ENCODE data around the gene CYP26C1. TPM values are rescaled to one million over a fixed set of nuclear protein-coding genes. Genes with fewer than 3 reads are reported as not detected.

The CYP26C1 gene
- total RNA-seq, 1 experiment from 2014 or later, result 0.09 TPM

DNA sequence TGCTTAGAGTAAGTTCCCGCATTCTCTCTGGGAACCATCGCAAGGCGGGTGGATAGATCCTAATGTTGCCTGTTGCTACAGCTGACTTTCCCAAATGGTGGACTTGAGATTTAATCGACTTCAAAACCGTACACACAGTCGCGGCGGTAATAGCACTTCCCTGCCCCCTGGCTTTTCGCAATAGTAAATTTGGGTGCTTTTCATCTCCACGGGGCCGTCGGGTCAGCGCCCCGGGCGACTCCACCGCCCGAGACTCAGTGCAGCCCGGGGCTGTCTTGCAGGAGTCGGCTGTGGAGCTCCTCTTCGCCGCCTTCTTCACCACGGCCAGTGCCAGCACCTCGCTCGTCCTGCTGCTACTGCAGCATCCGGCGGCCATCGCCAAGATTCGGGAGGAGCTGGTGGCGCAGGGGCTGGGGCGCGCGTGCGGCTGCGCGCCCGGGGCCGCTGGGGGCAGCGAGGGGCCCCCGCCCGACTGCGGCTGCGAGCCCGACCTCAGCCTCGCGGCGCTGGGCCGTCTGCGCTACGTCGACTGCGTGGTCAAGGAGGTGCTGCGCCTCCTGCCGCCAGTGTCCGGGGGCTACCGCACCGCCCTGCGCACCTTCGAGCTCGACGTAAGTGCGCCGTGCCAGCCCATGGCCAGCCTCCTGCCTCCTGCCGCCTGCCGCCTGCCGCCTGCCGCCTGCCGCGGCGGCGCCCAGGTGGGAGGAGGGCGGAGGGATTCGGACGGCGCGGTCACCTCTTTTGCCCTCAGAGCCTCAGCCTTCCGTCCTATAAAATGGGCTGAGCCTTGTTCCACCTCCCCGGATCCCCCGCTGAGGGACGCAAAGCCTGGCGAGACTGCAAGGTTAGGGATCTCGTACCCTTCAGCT is 5.3 kb downstream of the CYP26C1 start:
- H3K36me3 Mint-ChIP-seq (ENCODE audit: insufficient read depth, unreplicated experiment), result peaks cover 6% of the 10 kb centered on the region
- peak overlapping the region; percentile 51 for H3K4me3 Mint-ChIP-seq (ENCODE audit: unreplicated experiment)
- Histone ChIP-seq H3K9me3 (no peaks in the 10 kb centered on the region), H3K4me1 (0 out of 2 replicates have a peak, but pooled peaks cover 3% of the 10 kb centered on the region), H3K4me3 (ENCODE audit: low read depth, low read length) (peak overlapping the region; percentile 35), H3K36me3 (ENCODE audit: control insufficient read depth, insufficient read depth, low read length) (no peaks in the 10 kb centered on the region), H3K27me3 (replicated peaks; ENCODE audit: control insufficient read depth, insufficient read depth, low read length) (peaks cover 3% of the 10 kb centered on the region; the same call in 1 of the 2 replicates)
- TF ChIP-seq, protein P1, sequence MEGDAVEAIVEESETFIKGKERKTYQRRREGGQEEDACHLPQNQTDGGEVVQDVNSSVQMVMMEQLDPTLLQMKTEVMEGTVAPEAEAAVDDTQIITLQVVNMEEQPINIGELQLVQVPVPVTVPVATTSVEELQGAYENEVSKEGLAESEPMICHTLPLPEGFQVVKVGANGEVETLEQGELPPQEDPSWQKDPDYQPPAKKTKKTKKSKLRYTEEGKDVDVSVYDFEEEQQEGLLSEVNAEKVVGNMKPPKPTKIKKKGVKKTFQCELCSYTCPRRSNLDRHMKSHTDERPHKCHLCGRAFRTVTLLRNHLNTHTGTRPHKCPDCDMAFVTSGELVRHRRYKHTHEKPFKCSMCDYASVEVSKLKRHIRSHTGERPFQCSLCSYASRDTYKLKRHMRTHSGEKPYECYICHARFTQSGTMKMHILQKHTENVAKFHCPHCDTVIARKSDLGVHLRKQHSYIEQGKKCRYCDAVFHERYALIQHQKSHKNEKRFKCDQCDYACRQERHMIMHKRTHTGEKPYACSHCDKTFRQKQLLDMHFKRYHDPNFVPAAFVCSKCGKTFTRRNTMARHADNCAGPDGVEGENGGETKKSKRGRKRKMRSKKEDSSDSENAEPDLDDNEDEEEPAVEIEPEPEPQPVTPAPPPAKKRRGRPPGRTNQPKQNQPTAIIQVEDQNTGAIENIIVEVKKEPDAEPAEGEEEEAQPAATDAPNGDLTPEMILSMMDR (IDR thresholded peaks at IDR 0.05; ENCODE audit: insufficient read depth in 1 of 2, low read depth in 1 of 2, low read length in 1 of 2, severe bottlenecking in 1 of 2, unreplicated experiment in 1 of 2), result no peak
- BruUV-seq (replicated peaks), result no TSS peak
- no peaks in the 10 kb centered on the region for H3K9me3 Mint-ChIP-seq (ENCODE audit: unreplicated experiment)
- CTCF ChIA-PET, result interaction anchor here (1.4 kb wide), 1 partner anchor 31 kb away, joined by 4 read pairs; no protein-coding TSS in a partner anchor
- peaks cover 14% of the 10 kb centered on the region for H3K27me3 Mint-ChIP-seq (ENCODE audit: insufficient read depth, unreplicated experiment)
- H3K27ac Mint-ChIP-seq (ENCODE audit: unreplicated experiment), result no peak overlapping the region
- POLR2A ChIA-PET, result interaction anchor here (0.6 kb wide), 1 partner anchor 119 kb away, joined by 3 read pairs; no protein-coding TSS in a partner anchor
- intact Hi-C loops (cut with micrococcal nuclease; ENCODE audit: unreplicated experiment), result loop anchor here (5.0 kb wide), 1 partner anchor 59 kb away; no protein-coding TSS in a partner anchor
- DNase-seq, result peak in 1 of 2 experiments; percentile 50
- H3K4me1 Mint-ChIP-seq (ENCODE audit: low read depth, unreplicated experiment), result no peaks in the 10 kb centered on the region

GRCh38 chr10:93066544-93066913 is 5.9 kb downstream of the CYP26C1 start:
- no peak overlapping the region for H3K4me3 ChIP-seq (ENCODE audit: low read depth, low read length)
- H3K9me3 ChIP-seq, result no peaks in the 10 kb centered on the region
- no peak overlapping the region for H3K27ac Mint-ChIP-seq (ENCODE audit: unreplicated experiment)
- BruUV-seq (replicated peaks), result no TSS peak
- peaks cover 14% of the 10 kb centered on the region for H3K27me3 Mint-ChIP-seq (ENCODE audit: insufficient read depth, unreplicated experiment)
- no peak for DNase-seq
- intact Hi-C loops (cut with micrococcal nuclease; ENCODE audit: unreplicated experiment), result loop anchor here (5.0 kb wide), 1 partner anchor 59 kb away; no protein-coding TSS in a partner anchor
- POLR2A ChIA-PET, result no interaction called here
- CTCF ChIA-PET, result no interaction called here
- H3K27me3 ChIP-seq (replicated peaks; ENCODE audit: control insufficient read depth, insufficient read depth, low read length), result peaks cover 3% of the 10 kb centered on the region; the same call in 1 of the 2 replicates
- no peaks in the 10 kb centered on the region for H3K4me1 Mint-ChIP-seq (ENCODE audit: low read depth, unreplicated experiment)
- peak overlapping the region; percentile 5 for H3K4me3 Mint-ChIP-seq (ENCODE audit: unreplicated experiment)
- 0 out of 2 replicates have a peak, but pooled peaks cover 3% of the 10 kb centered on the region for H3K4me1 ChIP-seq
- TF ChIP-seq, protein P1 (IDR thresholded peaks at IDR 0.05; ENCODE audit: insufficient read depth in 1 of 2, low read depth in 1 of 2, low read length in 1 of 2, severe bottlenecking in 1 of 2, unreplicated experiment in 1 of 2), result no peak
- H3K36me3 Mint-ChIP-seq (ENCODE audit: insufficient read depth, unreplicated experiment), result peaks cover 6% of the 10 kb centered on the region
- H3K9me3 Mint-ChIP-seq (ENCODE audit: unreplicated experiment), result no peaks in the 10 kb centered on the region
- H3K36me3 ChIP-seq (ENCODE audit: control insufficient read depth, insufficient read depth, low read length), result no peaks in the 10 kb centered on the region

DNA sequence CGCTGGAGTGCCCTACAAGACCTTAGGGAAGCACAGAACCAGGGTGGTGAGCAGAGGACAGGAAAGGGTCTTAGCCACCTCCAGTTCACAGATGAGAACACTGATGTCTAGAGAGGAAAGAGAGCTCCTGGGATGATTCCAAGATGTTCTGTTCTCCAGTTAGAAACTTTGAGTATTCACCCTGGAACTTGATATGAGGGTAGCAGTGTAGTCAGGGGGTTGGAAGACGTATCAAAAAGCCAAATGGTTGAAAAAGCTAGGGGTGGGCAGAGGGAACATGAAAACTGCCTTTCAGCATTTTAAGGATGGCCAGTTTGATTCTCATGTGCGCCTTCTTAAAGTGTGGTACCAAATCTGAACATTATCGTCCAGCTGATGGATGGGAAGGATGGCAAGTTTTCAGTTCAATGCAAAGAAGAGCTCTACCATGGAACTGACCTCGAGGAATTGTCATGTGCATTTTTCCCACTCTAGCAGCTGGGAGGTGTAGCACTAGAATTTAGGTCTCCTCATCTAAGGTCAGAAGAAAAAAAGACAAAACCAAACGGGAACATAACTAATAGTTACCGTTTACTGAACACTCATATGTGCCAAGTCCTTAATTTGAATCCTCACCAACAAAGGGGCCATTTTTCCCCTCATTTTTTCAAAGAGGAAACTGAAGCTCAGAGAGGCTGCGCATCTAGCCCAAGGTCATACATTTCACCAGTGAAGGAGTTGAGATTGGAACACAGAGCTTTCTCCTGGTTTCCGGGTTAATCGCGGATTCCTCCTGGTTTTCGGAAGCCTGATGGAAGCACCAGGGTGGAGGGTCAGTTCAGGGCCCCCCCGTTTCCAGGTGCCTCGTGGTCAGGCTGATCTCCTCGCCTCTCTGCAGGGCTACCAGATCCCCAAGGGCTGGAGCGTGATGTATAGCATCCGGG is 7.1 kb downstream of the CYP26C1 start:
- Mint-ChIP-seq H3K9me3 (ENCODE audit: unreplicated experiment) (no peaks in the 10 kb centered on the region), H3K27me3 (ENCODE audit: insufficient read depth, unreplicated experiment) (peaks cover 14% of the 10 kb centered on the region), H3K36me3 (ENCODE audit: insufficient read depth, unreplicated experiment) (peaks cover 6% of the 10 kb centered on the region), H3K27ac (ENCODE audit: unreplicated experiment) (no peak overlapping the region), H3K4me3 (ENCODE audit: unreplicated experiment) (peak overlapping the region; percentile 63), H3K4me1 (ENCODE audit: low read depth, unreplicated experiment) (no peaks in the 10 kb centered on the region)
- POLR2A ChIA-PET, result no interaction called here
- Histone ChIP-seq H3K27me3 (replicated peaks; ENCODE audit: control insufficient read depth, insufficient read depth, low read length) (peaks cover 3% of the 10 kb centered on the region; the same call in 1 of the 2 replicates), H3K4me3 (ENCODE audit: low read depth, low read length) (peak overlapping the region; percentile 30), H3K36me3 (ENCODE audit: control insufficient read depth, insufficient read depth, low read length) (no peaks in the 10 kb centered on the region), H3K9me3 (no peaks in the 10 kb centered on the region), H3K4me1 (peaks cover 6% of the 10 kb centered on the region)
- TF ChIP-seq, protein P1 (IDR thresholded peaks at IDR 0.05; ENCODE audit: insufficient read depth in 1 of 2, low read depth in 1 of 2, low read length in 1 of 2, severe bottlenecking in 1 of 2, unreplicated experiment in 1 of 2), result no peak
- no TSS peak for BruUV-seq (replicated peaks)
- intact Hi-C loops (cut with micrococcal nuclease; ENCODE audit: unreplicated experiment), result loop anchor here (5.0 kb wide), 1 partner anchor 60 kb away; no protein-coding TSS in a partner anchor
- DNase-seq, result no peak
- CTCF ChIA-PET, result interaction anchor here (1.0 kb wide), 1 partner anchor 61 kb away, joined by 4 read pairs; no protein-coding TSS in a partner anchor

All from Caco-2 (cell line).